Cardiac fibroblast (primary cell): ENCODE results near the gene TBC1D14.
A peak's percentile ranks its signal among the peaks of the same experiment; 100 is the strongest.

Source experiments
- DNase-seq, 2 donors: peaks; one replicate each; pipeline versions ENCODE4 v3.0.0 to v3.0.0-alpha.2; 2010; ENCODE audit warnings: low read depth in 2 of 2
- H3K4me3 ChIP-seq, 2 donors: replicated peaks in 1 of 2; 1 replicate in 1 of 2; 2 replicates in 1 of 2; pipeline ENCODE4 v1.5.1; 2011; ENCODE audit warnings: low read depth in 2 of 2, low read length in 2 of 2, mild to moderate bottlenecking in 2 of 2, moderate library complexity in 1 of 2
- TF ChIP-seq, protein P1 (sequence below): IDR thresholded peaks from one replicate; pipeline ENCODE4 v1.5.1; 2011; ENCODE audit warnings: low read depth, mild to moderate bottlenecking, low read length, inconsistent platforms

Gene TBC1D14

DNA sequence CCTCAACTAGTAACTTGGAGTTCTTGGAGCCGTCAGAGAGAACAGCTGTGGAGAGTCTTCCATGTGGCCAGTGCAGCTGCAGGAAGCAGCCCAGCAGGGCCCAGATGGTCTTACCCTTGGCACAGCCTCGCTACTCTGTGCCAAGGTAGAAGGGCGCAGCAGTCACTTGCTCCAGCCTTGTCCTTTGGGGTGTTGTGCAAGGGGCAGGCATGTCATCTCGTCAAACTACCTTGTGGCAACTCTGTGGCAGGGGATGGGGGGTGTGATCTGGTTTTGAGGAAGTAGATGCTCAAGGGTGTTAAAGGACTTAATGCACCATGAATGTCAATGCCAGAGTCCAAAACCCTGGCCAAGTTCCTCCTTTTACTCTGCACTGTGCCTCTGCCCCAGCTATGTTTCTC, 34.2 kb upstream of the TBC1D14 start:
- no peak overlapping the region for H3K4me3 ChIP-seq
- no peak for DNase-seq
- TF ChIP-seq, protein P1, sequence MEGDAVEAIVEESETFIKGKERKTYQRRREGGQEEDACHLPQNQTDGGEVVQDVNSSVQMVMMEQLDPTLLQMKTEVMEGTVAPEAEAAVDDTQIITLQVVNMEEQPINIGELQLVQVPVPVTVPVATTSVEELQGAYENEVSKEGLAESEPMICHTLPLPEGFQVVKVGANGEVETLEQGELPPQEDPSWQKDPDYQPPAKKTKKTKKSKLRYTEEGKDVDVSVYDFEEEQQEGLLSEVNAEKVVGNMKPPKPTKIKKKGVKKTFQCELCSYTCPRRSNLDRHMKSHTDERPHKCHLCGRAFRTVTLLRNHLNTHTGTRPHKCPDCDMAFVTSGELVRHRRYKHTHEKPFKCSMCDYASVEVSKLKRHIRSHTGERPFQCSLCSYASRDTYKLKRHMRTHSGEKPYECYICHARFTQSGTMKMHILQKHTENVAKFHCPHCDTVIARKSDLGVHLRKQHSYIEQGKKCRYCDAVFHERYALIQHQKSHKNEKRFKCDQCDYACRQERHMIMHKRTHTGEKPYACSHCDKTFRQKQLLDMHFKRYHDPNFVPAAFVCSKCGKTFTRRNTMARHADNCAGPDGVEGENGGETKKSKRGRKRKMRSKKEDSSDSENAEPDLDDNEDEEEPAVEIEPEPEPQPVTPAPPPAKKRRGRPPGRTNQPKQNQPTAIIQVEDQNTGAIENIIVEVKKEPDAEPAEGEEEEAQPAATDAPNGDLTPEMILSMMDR = no peak

DNA sequence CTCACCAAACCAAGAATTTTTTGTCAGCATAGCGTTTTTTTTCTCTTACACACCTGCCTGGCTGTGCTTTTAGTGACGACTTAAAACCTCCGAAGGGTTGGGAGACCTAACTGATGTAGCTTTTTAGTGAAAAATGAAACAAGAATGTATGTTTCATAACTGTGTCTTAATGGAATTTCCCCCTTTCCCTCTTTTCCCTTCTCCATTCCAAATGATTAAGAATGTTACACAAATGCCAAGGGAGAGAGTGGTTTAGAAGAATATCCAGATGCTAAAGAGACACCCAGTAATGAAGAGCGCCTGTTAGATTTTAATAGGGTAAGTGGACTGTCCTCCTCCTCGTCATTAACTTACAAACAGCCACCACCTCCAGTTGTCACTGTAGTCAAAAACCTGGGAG, 33.2 kb upstream of the TBC1D14 start:
- TF ChIP-seq, protein P1 = no peak
- DNase-seq = peak in 1 of 2 donors; percentile 29
- H3K4me3 ChIP-seq = no peak overlapping the region

DNA sequence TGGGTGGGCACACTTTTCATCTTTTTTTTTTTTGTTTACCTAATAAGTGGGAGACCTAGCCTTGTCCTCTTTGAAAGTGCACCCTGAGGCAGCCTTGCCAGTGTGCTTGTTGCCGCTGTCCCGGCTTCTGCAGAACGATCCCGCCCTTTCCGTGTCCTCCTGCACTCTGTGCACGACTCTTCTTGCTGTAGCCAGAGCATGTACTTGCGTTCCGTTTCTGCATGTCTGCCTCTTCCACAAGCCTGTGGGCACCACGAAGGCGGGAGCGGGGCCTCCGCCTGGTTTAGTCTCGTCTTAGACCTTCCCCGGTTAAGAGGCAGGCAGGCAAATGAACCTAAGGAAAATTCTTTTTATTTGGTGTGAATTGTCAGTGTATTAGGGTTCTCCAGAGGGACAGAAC, 32.6 kb upstream of the TBC1D14 start:
- TF ChIP-seq, protein P1 = no peak
- H3K4me3 ChIP-seq = no peak overlapping the region
- no peak for DNase-seq

DNA sequence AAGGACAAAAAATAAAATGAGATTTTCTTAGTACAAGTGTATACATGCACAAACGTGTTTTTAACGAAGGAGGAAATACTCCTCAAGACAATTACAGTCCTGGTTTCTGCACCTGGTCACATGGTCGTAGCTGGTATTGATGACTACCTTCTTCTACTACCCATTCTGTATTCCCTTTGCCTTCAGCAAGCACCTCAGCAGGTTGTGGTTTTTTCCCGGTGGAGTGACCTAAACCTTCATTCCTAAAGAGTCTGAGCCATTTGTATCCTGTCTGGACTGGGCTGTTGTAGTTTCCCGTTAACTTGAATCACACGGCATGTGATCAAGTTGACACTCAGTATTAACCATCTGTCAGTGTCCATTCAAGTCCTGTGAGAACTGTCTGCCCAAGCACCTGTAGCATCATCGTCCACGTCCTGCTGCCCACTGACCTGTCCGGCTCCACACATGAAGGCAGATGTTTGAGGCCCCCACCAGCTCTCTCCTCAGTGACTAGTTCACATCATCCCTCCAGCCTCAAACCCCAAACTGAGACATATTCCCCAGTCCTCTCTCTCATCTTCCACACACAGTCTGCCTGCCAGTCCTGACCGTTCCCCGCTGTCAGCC, 31.1 kb upstream of the TBC1D14 start:
- TF ChIP-seq, protein P1 = no peak
- no peak for DNase-seq
- H3K4me3 ChIP-seq = no peak overlapping the region

DNA sequence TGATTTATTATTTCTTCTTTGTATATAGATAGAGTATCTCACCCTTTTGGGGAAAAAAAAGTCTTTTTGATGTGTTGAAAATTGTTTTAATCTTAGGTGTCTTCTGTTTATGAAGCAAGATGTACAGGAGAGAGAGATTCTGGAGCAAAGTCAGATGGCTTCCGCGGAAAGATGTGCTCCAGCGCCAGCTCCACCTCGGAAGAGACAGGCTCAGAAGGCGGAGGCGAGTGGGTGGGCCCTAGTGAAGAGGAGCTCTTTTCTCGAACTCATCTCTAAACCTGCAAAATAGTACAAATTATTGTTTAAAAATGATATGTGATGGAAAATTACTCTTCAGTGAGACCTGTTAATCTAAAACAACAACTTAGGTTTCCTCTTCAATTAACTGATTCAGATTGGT, 28.9 kb upstream of the TBC1D14 start:
- DNase-seq = no peak
- TF ChIP-seq, protein P1 = no peak
- no peak overlapping the region for H3K4me3 ChIP-seq

DNA sequence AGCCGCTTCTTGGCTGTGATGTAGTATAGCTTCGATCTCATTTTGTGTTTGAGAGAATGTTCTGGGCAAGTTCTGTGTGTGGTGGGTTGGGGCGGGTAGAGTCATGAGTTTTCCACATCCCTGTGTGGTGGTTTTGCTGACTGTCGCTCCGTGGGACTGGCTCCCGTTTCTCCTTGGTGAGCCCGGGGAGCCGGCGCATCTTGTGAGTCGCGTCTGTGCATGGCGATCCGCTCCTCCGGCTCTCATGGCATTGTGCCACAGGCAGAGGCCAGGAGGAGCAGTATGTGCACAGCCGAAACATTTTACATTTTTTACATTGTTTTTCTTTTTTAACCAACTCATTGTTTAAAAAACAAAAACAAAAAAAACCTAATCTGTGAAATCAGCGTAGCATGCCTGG, 27.7 kb upstream of the TBC1D14 start:
- TF ChIP-seq, protein P1 = no peak
- no peak overlapping the region for H3K4me3 ChIP-seq
- no peak for DNase-seq

DNA sequence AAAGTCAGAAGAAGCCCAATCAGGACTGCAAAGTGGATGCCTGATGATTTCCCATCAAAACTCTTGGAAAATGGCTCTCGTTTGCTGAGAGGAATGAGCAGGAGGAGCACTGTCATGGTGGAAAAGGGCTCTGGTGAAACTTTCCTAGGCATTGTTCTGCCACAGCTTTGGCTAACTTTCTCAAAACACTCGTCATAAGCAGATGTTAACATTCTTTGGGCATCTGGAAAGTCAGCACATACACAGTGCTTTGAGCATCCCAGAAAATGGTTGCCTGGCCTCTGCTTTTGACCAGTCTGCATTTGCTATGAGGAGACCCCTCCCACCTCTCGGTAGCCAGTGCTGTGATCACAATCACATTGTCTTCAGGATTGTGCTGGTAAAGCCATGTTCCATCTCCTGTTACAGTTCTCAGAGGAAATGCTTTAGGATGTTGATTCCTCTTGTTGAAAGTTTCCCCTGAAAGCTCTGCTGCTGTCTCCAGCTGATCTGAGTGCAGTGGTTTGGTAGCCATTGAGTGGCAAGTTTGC, 25.2 kb upstream of the TBC1D14 start:
- DNase-seq = no peak
- H3K4me3 ChIP-seq = no peak overlapping the region
- TF ChIP-seq, protein P1 = no peak
